Spleen (tissue), 11 donors: ENCODE data around the gene UBLCP1. TPM values are rescaled to one million over a fixed set of nuclear protein-coding genes. Genes with fewer than 3 reads are reported as not detected.
"Not testable (repeated sequence)": the region's sequence is repeated elsewhere in the genome, so short reads cannot be mapped to it uniquely, and the experiment has no call there.

Source experiments
- DNase-seq: peaks from one replicate; pipeline ENCODE4 v3.0.0-alpha.2; 2020
- H3K27ac ChIP-seq, 8 donors: fragments of 200-600 bp; sonication (generic) in 7 of 8; 1 replicate in 4 of 8; 2 replicates in 4 of 8; pipeline versions ENCODE4 v1.5.0 to v1.8.0; 2016 to 2021; ENCODE audit warnings: inconsistent platforms in 4 of 8, mild to moderate bottlenecking in 4 of 8, moderate library complexity in 1 of 8
- H3K27me3 ChIP-seq, 7 donors: fragments of 200-600 bp; sonication (generic) in 6 of 7; replicated peaks in 1 of 7; 1 replicate in 4 of 7; 2 replicates in 3 of 7; pipeline versions ENCODE4 v1.5.0 to v1.8.0; 2016 to 2021; ENCODE audit warnings: inconsistent platforms in 3 of 7, mild to moderate bottlenecking in 1 of 7
- H3K36me3 ChIP-seq, 6 donors: fragments of 200-600 bp; sonication (generic) in 5 of 6; 1 replicate in 4 of 6; 2 replicates in 2 of 6; pipeline versions ENCODE4 v1.5.0 to v1.8.0; 2016 to 2021; ENCODE audit warnings: inconsistent platforms in 2 of 6
- H3K4me1 ChIP-seq, 6 donors: fragments of 200-600 bp; sonication (generic) in 5 of 6; 1 replicate in 3 of 6; 2 replicates in 3 of 6; pipeline versions ENCODE4 v1.5.0 to v1.8.0; 2016 to 2021; ENCODE audit warnings: inconsistent platforms in 3 of 6
- H3K4me3 ChIP-seq, 8 donors: fragments of 200-600 bp; sonication (generic) in 7 of 8; 1 replicate in 4 of 8; 2 replicates in 4 of 8; pipeline versions ENCODE4 v1.5.0 to v1.8.0; 2016 to 2021; ENCODE audit warnings: inconsistent platforms in 4 of 8, mild to moderate bottlenecking in 4 of 8, moderate library complexity in 2 of 8
- H3K9me3 ChIP-seq, 8 donors: fragments of 200-600 bp; sonication (generic) in 7 of 8; 1 replicate in 4 of 8; 2 replicates in 4 of 8; pipeline versions ENCODE4 v1.5.0 to v1.8.0; 2016 to 2021; ENCODE audit warnings: inconsistent platforms in 4 of 8
- POLR2A ChIP-seq, 3 donors: fragments of 450-650 bp; IDR thresholded peaks; one replicate each; pipeline ENCODE4 v1.5.1; 2017; ENCODE audit warnings: antibody characterized with exemption in 3 of 3, mild to moderate bottlenecking in 1 of 3
- POLR2AphosphoS5 ChIP-seq, 3 donors: sonication (generic); formaldehyde crosslinking; IDR thresholded peaks; one replicate each; pipeline ENCODE4 v1.5.1; 2017; ENCODE audit warnings: antibody characterized with exemption in 3 of 3
- WGBS, 5 donors: extraction: QIAGEN DNeasy Blood & Tissue Kit in 3 of 5; methylation state at CpG; one replicate each; pipeline versions ENCODE4 v1.1.5 to v1.1.7; 2013 to 2018; 5-methylcytosine and 5-hydroxymethylcytosine counted together
- intact Hi-C: fragments of 100-400 bp; cut with DNase I; formaldehyde crosslinking; loops from one replicate; pipeline ENCODE4 v1.15.0; 2023; ENCODE audit warnings: low total_unique reads
- polyA plus RNA-seq, 3 donors: library from polyadenylated mRNA; stranded (reverse); fragments of 200-250 nt; gene quantifications; one replicate each; pipeline ENCODE4 v1.2.1, GENCODE V29; 2013
- total RNA-seq, 7 donors: library from RNA; depleted of rRNA in 3 of 7; stranded (reverse); fragments of >200 nt in 3 of 7; fragmentation: NEBNext Ultra II Directional in 4 of 7; extraction: Animal tissue kit (Norgen Biotek cat#: 25700) in 4 of 7; gene quantifications; one replicate each; pipeline versions ENCODE4 v1.1.0 to v1.2.1, GENCODE V29; 2016 to 2021
- TF ChIP-seq, protein P1 (sequence below), 11 experiments: fragments of 200-600 bp in 7 of 11; fragments of 450-650 bp in 4 of 11; sonication (generic) in 4 of 11; IDR thresholded peaks in 8 of 11; conservative IDR thresholded peaks in 3 of 11; 1 replicate in 7 of 11; 2 replicates in 4 of 11; pipeline versions ENCODE4 v1.4.0 to v1.8.0; 2016 to 2021; ENCODE audit warnings: antibody characterized with exemption in 11 of 11, inconsistent platforms in 4 of 11, mild to moderate bottlenecking in 1 of 11
- donor health status: healthy with polysubstance abuse.
- donor health status: DM: no; HTN: no; CAD: no; lungs with moderate emphysema.
- donor health status: DM: no; HTN: no; CAD: no.
- donor health status: Bipolar disorder and iron deficiency.
- donor health status: healthy.
- donor health status: DM: no; HTN: no; CAD: no.
- donor health status: DM: yes; HTN: yes; CAD: no.

The UBLCP1 gene
- total and polyA plus RNA-seq, 10 donors: 25.4 to 44.8 (median 29.9) TPM

GRCh38 chr5:159301466-159301865 is 38.4 kb downstream of the UBLCP1 start:
- Histone ChIP-seq H3K9me3 (peaks cover 0 to 70% (median 55%) of the 10 kb centered on the region in 8 donors), H3K4me1 (no peaks in the 10 kb centered on the region), H3K27me3 (no peaks in the 10 kb centered on the region), H3K4me3 (no peak overlapping the region), H3K36me3 (no peaks in the 10 kb centered on the region), H3K27ac (no peak overlapping the region)
- DNase-seq: no peak
- TF ChIP-seq POLR2A (IDR thresholded peaks at IDR 0.05) (no peak), POLR2AphosphoS5 (IDR thresholded peaks at IDR 0.05) (no peak)
- TF ChIP-seq, protein P1, sequence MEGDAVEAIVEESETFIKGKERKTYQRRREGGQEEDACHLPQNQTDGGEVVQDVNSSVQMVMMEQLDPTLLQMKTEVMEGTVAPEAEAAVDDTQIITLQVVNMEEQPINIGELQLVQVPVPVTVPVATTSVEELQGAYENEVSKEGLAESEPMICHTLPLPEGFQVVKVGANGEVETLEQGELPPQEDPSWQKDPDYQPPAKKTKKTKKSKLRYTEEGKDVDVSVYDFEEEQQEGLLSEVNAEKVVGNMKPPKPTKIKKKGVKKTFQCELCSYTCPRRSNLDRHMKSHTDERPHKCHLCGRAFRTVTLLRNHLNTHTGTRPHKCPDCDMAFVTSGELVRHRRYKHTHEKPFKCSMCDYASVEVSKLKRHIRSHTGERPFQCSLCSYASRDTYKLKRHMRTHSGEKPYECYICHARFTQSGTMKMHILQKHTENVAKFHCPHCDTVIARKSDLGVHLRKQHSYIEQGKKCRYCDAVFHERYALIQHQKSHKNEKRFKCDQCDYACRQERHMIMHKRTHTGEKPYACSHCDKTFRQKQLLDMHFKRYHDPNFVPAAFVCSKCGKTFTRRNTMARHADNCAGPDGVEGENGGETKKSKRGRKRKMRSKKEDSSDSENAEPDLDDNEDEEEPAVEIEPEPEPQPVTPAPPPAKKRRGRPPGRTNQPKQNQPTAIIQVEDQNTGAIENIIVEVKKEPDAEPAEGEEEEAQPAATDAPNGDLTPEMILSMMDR (IDR thresholded peaks at IDR 0.05 in 8 of 11, conservative IDR thresholded peaks at IDR 0.05 in 3 of 11): no peak
- intact Hi-C loops: no loop called here
- 92 to 98% (median 95%) methylated on average over 3 of the region's 3 CpGs for WGBS, 5 donors

- DNase-seq, H3K27me3 ChIP-seq, H3K27ac ChIP-seq, H3K4me1 ChIP-seq, intact Hi-C loops, H3K36me3 ChIP-seq, H3K4me3 ChIP-seq: not testable (repeated sequence)
- WGBS, 5 donors: 82 to 89% (median 88%) methylated on average over 13 of the region's 13 CpGs
- H3K9me3 ChIP-seq: peaks cover 0 to 66% (median 51%) of the 10 kb centered on the region in 8 donors
Measured at GRCh38 chr5:159301929-159302860, 39.1 kb downstream of the UBLCP1 start.

DNA sequence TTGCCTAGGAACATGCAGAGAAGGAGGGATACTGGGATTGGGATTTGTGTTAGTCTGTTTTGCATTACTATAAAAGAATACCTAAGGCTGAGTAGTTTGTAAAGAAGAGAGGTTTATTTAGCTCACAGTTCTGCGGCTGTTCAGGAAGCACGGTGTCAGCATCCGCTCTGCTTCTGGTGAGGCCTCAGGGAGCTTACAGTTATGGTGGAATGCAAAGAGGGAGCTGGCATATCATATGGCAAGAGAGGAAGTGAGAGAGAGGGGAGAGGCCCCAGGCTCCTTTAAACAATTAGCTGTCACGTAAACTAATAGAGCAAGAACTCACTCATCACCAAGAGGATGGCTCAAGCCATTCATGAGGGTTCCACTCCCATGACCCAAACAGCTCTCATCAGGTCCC is 40.2 kb downstream of the UBLCP1 start:
- H3K27me3 ChIP-seq: no peaks in the 10 kb centered on the region
- no peaks in the 10 kb centered on the region for H3K4me1 ChIP-seq
- TF ChIP-seq POLR2AphosphoS5 (IDR thresholded peaks at IDR 0.05) (no peak), POLR2A (IDR thresholded peaks at IDR 0.05) (no peak)
- TF ChIP-seq, protein P1 (IDR thresholded peaks at IDR 0.05 in 8 of 11, conservative IDR thresholded peaks at IDR 0.05 in 3 of 11): no peak
- peaks cover 0 to 55% (median 40%) of the 10 kb centered on the region in 8 donors for H3K9me3 ChIP-seq
- WGBS, 5 donors: 93 to 97% (median 95%) methylated on average over 4 of the region's 4 CpGs
- no peak overlapping the region for H3K27ac ChIP-seq
- DNase-seq: no peak
- H3K4me3 ChIP-seq: no peak overlapping the region
- H3K36me3 ChIP-seq: no peaks in the 10 kb centered on the region
- intact Hi-C loops: no loop called here

GRCh38 chr5:159304961-159305595 is 42.0 kb downstream of the UBLCP1 start:
- H3K9me3 ChIP-seq: peaks cover 0 to 38% (median 30%) of the 10 kb centered on the region in 8 donors
- peaks cover 0 to 4% (median 0%) of the 10 kb centered on the region in 7 donors for H3K27me3 ChIP-seq
- no peak overlapping the region for H3K4me3 ChIP-seq
- no peak for DNase-seq
- WGBS, 5 donors: 75 to 85% (median 84%) methylated on average over 5 of the region's 5 CpGs
- H3K27ac ChIP-seq: no peak overlapping the region
- no peaks in the 10 kb centered on the region for H3K36me3 ChIP-seq
- intact Hi-C loops: no loop called here
- peaks cover 0 to 3% (median under 1%) of the 10 kb centered on the region in 6 donors for H3K4me1 ChIP-seq
- TF ChIP-seq POLR2A (IDR thresholded peaks at IDR 0.05) (no peak), POLR2AphosphoS5 (IDR thresholded peaks at IDR 0.05) (no peak)
- TF ChIP-seq, protein P1 (IDR thresholded peaks at IDR 0.05 in 8 of 11, conservative IDR thresholded peaks at IDR 0.05 in 3 of 11): no peak
